AG09309 (cell line): Measurements from ENCODE around the gene HAUS8.

ENCODE experiments used
- DNase-seq: peaks from one replicate; pipeline ENCODE4 v3.0.0-alpha.2; 2010; ENCODE audit warnings: low read depth
- H3K4me3 ChIP-seq: 2 replicates; pipeline ENCODE4 v1.5.1; 2011; ENCODE audit warnings: mild to moderate bottlenecking, low read depth, low read length, moderate library complexity; ENCODE audit not compliant: control insufficient read depth
- CTCF ChIP-seq: IDR thresholded peaks from 2 replicates; pipeline ENCODE4 v1.5.1; 2011; ENCODE audit warnings: mild to moderate bottlenecking, low read depth, low read length, inconsistent platforms; ENCODE audit not compliant: insufficient read depth, control insufficient read depth; ENCODE audit errors: missing control alignments

Gene HAUS8

DNA sequence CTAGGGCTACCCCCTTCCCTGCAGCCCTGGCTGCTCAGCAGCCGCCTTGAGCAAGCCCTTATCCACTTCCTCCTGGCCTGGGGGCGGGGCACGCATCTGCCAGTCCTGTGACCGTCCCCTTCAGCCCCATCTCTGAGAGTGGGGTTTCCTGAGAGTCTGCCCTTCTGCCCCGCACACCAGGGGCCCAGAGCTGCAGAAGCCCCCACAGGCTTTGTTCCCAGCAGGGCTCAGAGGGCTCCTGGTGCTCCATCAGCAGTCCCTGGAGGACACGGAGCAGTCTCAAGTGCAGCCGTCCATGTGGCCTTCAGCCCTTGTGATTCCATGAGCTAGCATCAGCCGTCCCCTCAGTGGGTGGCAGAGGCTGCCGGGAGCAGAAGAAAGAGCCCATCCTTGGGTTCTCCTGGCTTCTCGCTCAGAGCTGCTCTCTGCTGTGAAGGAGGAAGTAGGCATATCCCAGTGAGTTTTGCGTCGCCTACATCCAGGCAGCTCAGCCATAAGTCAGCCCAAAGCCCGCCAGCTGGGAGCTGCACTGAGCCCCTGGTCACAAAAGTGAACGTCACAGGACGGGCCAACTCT is 16.6 kb upstream of the HAUS8 start:
- TF ChIP-seq CTCF, result no peak
- H3K4me3 ChIP-seq, result no peak overlapping the region
- DNase-seq, result no peak

DNA sequence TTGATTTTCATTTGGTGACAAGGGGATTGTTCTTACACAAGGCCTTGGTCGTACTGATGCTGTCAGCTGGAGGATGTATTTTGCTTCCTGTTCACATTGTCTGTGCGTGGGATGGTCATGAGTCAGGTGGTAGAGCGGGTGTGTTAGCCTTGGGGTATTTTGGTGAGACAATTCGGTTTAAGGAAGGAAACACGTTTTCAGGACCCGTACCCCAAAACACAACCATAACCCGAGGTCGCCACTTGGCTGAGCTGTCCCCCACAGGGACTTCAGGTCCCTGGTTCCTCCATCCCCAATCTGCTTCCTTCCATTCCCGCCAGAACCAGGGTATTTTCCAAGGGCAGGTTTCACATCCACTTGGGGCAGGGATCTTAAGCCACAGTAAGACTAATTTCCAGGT is 15.3 kb upstream of the HAUS8 start:
- TF ChIP-seq CTCF, result no peak
- DNase-seq, result no peak

DNA sequence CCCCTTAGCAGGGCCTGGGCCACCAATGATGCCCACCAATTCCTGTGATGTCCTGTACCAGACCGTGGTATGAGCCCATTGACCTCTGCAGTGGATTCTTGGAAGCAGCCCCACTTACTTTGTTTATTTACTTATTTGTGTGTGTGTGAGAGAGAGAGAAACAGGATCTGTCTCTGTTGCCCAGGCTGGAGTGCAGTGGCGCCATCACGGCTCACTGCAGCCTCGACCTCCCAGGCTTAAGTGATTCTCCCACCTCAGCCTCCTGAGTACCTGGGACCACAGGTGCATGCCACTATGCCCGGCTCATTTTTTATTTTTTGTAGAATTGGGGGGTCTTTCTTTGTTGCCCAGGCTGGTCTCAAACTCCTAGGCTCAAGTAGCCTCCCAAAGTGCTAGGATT is 13.3 kb upstream of the HAUS8 start:
- no peak for TF ChIP-seq CTCF
- DNase-seq, result no peak
- H3K4me3 ChIP-seq, result no peak overlapping the region

More for the DNA sequence above, 15.3 kb upstream of the HAUS8 start:
- no peak overlapping the region for H3K4me3 ChIP-seq

- TF ChIP-seq CTCF, result no peak
- H3K4me3 ChIP-seq, result no peak overlapping the region
- DNase-seq, result no peak
Observed at GRCh38 chr19:17086834-17087233, 11.6 kb upstream of the HAUS8 start.

- no peak for DNase-seq
- no peak for TF ChIP-seq CTCF
- H3K4me3 ChIP-seq, result no peak overlapping the region
Observed at GRCh38 chr19:17086120-17086519, 10.9 kb upstream of the HAUS8 start.

DNA sequence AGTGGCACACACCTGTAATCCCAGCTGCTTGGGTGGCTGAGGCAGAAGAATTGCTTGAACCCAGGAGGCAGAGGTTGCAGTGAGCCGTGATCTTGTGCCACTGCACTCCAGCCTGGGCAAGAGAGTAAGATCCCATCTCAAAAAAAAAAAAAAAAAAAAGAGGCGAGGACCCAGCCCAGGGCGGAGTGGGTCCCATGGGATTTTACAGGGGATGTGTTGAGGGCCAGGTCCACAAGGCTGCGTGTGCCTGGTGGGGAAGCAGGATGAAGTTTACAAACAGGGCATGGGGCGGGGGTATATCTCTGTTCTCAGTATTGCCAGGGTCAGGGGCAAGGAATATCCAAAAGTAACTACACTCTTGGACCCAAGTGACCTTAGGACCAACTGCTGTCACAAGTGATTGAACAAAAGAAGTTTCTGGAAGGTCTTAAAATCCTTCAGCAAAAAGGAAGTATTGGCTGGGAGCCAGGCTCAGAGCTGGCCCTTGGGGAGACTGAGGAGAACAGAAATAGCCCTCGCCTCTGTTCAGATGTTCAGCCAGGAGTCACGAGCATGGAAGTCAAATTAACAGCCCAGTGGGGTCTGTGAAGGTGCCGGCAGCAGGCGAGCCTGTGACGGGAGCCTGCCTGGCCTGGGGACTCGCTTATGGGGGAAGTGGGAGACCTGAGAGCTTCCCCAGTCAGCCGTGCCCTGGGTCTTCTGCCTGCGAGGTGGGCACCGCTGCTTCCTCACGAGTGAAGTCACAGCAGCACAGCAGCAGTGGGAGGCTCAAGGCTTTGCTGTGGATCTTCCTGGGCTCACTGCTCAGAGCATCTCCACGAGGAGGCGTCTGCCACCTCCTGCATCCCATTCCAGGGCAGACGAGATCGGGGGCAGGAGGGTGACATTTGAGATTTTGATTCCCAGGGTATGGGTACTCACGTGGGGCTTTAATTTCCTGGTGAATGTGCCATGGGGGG is 6.7 kb upstream of the HAUS8 start:
- DNase-seq, result no peak
- H3K4me3 ChIP-seq, result no peak overlapping the region
- TF ChIP-seq CTCF, result no peak
